Mucosa of gallbladder (tissue), 1 donor: Measurements from ENCODE around the gene FOSL1. TPM values are rescaled to one million over a fixed set of nuclear protein-coding genes. Genes with fewer than 3 reads are reported as not detected.

ENCODE experiments used
- DNase-seq: peaks from one replicate; pipeline ENCODE4 v3.0.0-alpha.2; 2020; ENCODE audit warnings: low spot score
- total RNA-seq: library from RNA; stranded (reverse); gene quantifications from one replicate; pipeline ENCODE4 v1.2.1, GENCODE V29; 2021
- donor health status: DM: no; HTN: no; CAD: no.

The FOSL1 gene
- total RNA-seq, 1 donor from 2014 or later: 1.2 TPM

- DNase-seq: no peak
Measured at GRCh38 chr11:65882120-65883057, 17.8 kb downstream of the FOSL1 start.

GRCh38 chr11:65880844-65881421 lies 19.3 kb downstream of the FOSL1 start:
- DNase-seq: no peak

GRCh38 chr11:65880027-65880426 lies 20.2 kb downstream of the FOSL1 start:
- DNase-seq: no peak

- DNase-seq: no peak
Measured at GRCh38 chr11:65879617-65880016, 20.6 kb downstream of the FOSL1 start, which contains the start of gene CTSW. CTSW (plus strand) TSS chr11:65879837; CDS start chr11:65879855, 18 bp downstream.

GRCh38 chr11:65873318-65874156 lies 26.7 kb downstream of the FOSL1 start:
- DNase-seq: peak; percentile 94

- DNase-seq: no peak
Measured at GRCh38 chr11:65872586-65873317, 27.4 kb downstream of the FOSL1 start, which contains the start of gene EFEMP2. EFEMP2 (minus strand) TSS chr11:65872800; CDS start chr11:65872354, 446 bp downstream.

- DNase-seq: no peak
Measured at GRCh38 chr11:65871811-65872548, 28.2 kb downstream of the FOSL1 start.

- DNase-seq: no peak
Measured at GRCh38 chr11:65870706-65871681, 29.2 kb downstream of the FOSL1 start.

GRCh38 chr11:65870307-65870658 lies 29.9 kb downstream of the FOSL1 start:
- no peak for DNase-seq

- no peak for DNase-seq
Measured at GRCh38 chr11:65869643-65870306, 30.4 kb downstream of the FOSL1 start.

GRCh38 chr11:65868907-65869306 lies 31.3 kb downstream of the FOSL1 start:
- DNase-seq: no peak

GRCh38 chr11:65868076-65868667 lies 32.0 kb downstream of the FOSL1 start:
- DNase-seq: no peak

- no peak for DNase-seq
Measured at GRCh38 chr11:65867284-65868071, 32.7 kb downstream of the FOSL1 start.

- no peak for DNase-seq
Measured at GRCh38 chr11:65866509-65867283, 33.5 kb downstream of the FOSL1 start.

GRCh38 chr11:65865550-65866172 lies 34.5 kb downstream of the FOSL1 start:
- no peak for DNase-seq

GRCh38 chr11:65864706-65865471 lies 35.3 kb downstream of the FOSL1 start:
- DNase-seq: no peak
